Prostate gland (tissue), 2 donors: Measurements from ENCODE around the gene CEP68. TPM values are rescaled to one million over a fixed set of nuclear protein-coding genes. Genes with fewer than 3 reads are reported as not detected.

Experiments
- DNase-seq: peaks from one replicate; pipeline ENCODE4 v3.0.0-alpha.2; 2019; ENCODE audit warnings: low spot score
- H3K27ac ChIP-seq, 2 donors: fragments of 200-600 bp; sonication (generic); 2 replicates each; pipeline ENCODE4 v1.5.1; 2017 to 2019
- H3K27me3 ChIP-seq: fragments of 200-600 bp; sonication (generic); replicated peaks from 2 replicates; pipeline ENCODE4 v1.5.1; 2019; ENCODE audit not compliant: insufficient read depth
- H3K36me3 ChIP-seq, 2 donors: fragments of 200-600 bp; sonication (generic); 1 replicate in 1 of 2; 2 replicates in 1 of 2; pipeline versions ENCODE4 v1.5.1 to v1.8.1; 2017 to 2019
- H3K4me1 ChIP-seq: fragments of 200-600 bp; sonication (generic); replicated peaks from 2 replicates; pipeline ENCODE4 v1.5.1; 2019
- H3K4me3 ChIP-seq, 2 donors: fragments of 200-600 bp; sonication (generic); 2 replicates each; pipeline ENCODE4 v1.5.1; 2017 to 2019
- H3K9me3 ChIP-seq: fragments of 200-600 bp; sonication (generic); 2 replicates; pipeline ENCODE4 v1.5.1; 2017
- POLR2A ChIP-seq: fragments of 450-650 bp; IDR thresholded peaks from one replicate; pipeline ENCODE4 v1.6.1; 2016; ENCODE audit warnings: antibody characterized with exemption, mild to moderate bottlenecking
- POLR2AphosphoS5 ChIP-seq: sonication (generic); formaldehyde crosslinking; IDR thresholded peaks from one replicate; pipeline ENCODE4 v1.6.1; 2017; ENCODE audit warnings: antibody characterized with exemption
- WGBS: methylation state at CpG from one replicate; pipeline ENCODE4 v1.1.5; 2018; 5-methylcytosine and 5-hydroxymethylcytosine counted together
- intact Hi-C: fragments of 100-400 bp; cut with DNase I; formaldehyde crosslinking; loops from one replicate; pipeline ENCODE4 v1.14.2; 2022
- total RNA-seq, 2 donors: library from RNA; depleted of rRNA; stranded (reverse); fragments of >200 nt; gene quantifications; one replicate each; pipeline ENCODE4 v1.1.0, GENCODE V29; 2016
- TF ChIP-seq, protein P1 (sequence below), 4 experiments: fragments of 200-600 bp in 2 of 4; fragments of 450-650 bp in 2 of 4; sonication (generic) in 2 of 4; IDR thresholded peaks; 1 replicate in 3 of 4; 2 replicates in 1 of 4; pipeline ENCODE4 v1.5.1; 2016 to 2019; ENCODE audit warnings: antibody characterized with exemption in 4 of 4, mild to moderate bottlenecking in 2 of 4, moderate library complexity in 2 of 4

CEP68 gene
- total RNA-seq, 2 donors from 2014 or later = 15.3 to 28.8 TPM

DNA sequence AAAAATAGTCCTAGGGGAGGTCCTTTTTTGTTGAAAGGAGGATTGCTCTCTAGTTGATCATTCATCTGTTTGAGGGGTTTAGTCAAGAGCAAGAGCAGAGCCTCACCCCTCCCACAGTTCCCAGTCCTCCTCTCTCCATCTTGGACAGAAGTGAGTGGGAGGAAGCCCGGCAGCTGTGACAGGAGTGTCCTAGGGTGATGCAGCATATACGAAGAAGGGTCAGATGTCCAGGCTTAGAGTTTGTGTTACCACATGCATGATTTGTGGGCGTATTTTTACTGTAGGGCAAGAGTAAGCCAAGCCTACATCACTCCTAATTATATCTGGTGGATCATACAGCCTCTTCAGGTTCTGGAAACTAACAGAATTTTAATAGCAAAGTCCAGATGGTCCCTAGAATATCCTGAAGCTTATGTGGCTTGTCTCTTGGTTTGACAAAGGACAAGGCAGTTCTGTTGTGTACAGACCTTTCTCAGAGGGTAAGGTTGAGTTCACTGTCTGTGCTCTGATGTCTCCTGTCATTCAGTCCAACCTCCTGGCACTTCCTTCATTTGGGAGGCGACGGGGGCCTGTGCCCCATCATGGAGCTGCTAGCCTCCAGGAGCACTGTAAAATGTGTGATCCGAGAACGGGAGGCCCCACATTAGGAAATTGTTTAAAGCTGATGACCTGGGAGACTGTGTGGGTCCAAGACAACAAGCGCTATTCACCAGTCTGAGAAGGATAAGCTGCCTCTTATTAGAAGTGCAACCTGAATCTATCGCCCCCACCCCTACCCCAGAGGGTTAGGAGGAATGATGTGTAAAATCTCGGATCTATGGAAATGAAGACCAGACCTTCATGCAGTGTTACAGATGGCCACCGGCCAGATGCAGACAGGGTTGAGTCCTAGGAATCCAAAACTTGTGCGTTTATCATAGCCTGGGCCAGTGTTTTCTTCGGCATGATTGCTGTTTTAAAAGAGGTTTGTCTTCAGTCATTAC lies 6.9 kb downstream of the CEP68 start:
- H3K4me3 ChIP-seq = no peak overlapping the region
- DNase-seq = no peak
- intact Hi-C loops = loop anchor here (5.0 kb wide), 1 partner anchor 489 kb away; no protein-coding TSS in a partner anchor
- no peaks in the 10 kb centered on the region for H3K9me3 ChIP-seq
- WGBS = 57% methylated on average over 13 of the region's 13 CpGs
- TF ChIP-seq POLR2A (no peak), POLR2AphosphoS5 (no peak)
- TF ChIP-seq, protein P1, sequence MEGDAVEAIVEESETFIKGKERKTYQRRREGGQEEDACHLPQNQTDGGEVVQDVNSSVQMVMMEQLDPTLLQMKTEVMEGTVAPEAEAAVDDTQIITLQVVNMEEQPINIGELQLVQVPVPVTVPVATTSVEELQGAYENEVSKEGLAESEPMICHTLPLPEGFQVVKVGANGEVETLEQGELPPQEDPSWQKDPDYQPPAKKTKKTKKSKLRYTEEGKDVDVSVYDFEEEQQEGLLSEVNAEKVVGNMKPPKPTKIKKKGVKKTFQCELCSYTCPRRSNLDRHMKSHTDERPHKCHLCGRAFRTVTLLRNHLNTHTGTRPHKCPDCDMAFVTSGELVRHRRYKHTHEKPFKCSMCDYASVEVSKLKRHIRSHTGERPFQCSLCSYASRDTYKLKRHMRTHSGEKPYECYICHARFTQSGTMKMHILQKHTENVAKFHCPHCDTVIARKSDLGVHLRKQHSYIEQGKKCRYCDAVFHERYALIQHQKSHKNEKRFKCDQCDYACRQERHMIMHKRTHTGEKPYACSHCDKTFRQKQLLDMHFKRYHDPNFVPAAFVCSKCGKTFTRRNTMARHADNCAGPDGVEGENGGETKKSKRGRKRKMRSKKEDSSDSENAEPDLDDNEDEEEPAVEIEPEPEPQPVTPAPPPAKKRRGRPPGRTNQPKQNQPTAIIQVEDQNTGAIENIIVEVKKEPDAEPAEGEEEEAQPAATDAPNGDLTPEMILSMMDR (IDR thresholded peaks at IDR 0.05) = no peak
- no peaks in the 10 kb centered on the region for H3K36me3 ChIP-seq
- peaks cover 4% of the 10 kb centered on the region for H3K4me1 ChIP-seq
- H3K27ac ChIP-seq = no peak overlapping the region
- H3K27me3 ChIP-seq = no peaks in the 10 kb centered on the region

DNA sequence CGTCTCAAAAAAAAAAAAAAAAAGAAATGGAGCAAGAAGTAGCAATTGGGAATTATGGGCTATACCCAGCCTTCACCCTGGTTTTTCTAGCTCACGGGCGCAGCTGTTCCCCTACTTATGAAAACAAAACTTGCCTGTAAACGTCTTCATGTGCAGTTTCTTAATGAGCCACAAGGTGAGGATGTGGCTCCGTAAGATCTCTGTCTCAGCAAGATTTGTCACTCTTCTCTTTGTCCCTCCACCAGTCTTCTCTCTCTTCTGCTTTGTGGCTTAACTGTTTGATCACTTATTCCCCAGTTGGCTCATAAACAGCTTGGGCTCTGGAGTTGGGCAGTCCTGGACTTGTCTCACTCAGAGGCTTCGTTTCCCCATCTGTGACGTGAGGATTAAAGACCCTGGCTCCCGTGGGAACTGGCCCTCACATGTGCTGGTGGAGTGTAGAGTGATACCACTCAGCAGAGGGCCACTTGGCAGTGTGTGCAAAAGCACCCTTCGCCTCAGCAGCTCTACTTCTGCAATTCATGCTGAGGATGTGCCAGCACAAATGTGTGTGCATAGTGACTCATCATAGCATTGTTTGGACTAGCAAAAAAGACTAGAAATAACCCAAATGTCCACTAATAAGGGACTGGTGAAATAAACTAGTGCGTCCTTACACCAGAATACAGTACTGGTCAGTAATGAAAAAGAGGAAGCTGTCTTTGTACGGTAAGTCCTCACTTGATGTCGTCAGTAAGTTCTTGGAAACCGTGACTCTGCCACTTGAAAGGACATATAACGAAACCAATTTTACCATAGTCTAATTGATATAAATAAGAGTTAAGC lies 8.7 kb downstream of the CEP68 start:
- peak overlapping the region; percentile 22 to 50 for H3K27ac ChIP-seq
- H3K27me3 ChIP-seq = no peaks in the 10 kb centered on the region
- intact Hi-C loops = loop anchor here (2.0 to 5.0 kb wide), 2 partner anchors 122 to 487 kb away; no protein-coding TSS in a partner anchor
- H3K4me1 ChIP-seq = peaks cover 7% of the 10 kb centered on the region
- TF ChIP-seq, protein P1 (IDR thresholded peaks at IDR 0.05) = peak; percentile 71 to 91 (median 81)
- TF ChIP-seq POLR2AphosphoS5 (peak; percentile 60), POLR2A (no peak)
- 21% methylated on average over 14 of the region's 14 CpGs for WGBS
- no peaks in the 10 kb centered on the region for H3K36me3 ChIP-seq
- H3K9me3 ChIP-seq = no peaks in the 10 kb centered on the region
- DNase-seq = peak; percentile 62
- H3K4me3 ChIP-seq = no peak overlapping the region

DNA sequence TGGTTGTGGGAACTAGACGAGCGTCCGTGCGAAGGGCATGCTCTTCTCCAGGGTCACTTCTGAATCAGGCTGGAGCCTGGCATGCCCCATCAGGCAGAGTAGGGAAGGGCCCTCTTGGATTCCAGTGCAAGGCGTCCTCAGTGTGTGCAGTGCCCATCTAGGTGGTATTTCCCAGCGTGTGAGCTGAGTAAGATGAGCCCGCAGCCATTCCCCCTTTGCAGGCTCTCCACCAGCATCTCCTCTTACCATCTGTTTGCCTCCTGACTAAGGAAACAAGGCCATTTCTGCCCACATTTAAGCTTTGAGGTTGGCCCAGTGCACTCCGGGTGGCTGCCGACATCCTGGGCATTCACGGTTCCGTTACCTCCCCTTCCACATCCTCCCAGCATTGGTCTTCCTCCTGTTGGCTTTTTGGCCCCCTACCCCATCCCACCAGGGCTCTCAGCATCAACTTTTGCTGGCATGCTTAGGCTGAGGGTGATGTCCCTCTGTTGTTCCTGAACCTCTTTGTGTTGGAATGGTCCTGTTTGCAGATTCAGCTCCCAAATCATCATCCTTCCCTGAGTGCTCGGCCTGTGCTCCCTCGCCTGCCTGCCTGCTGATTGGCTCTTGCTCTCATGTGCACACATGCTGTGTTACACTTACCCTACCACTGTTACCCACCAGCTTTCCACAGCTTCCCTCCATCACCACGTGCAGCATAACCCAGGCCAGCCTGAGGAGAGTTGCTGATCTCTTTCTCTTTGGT lies 11.8 kb downstream of the CEP68 start:
- no peaks in the 10 kb centered on the region for H3K9me3 ChIP-seq
- no peak overlapping the region for H3K4me3 ChIP-seq
- H3K36me3 ChIP-seq = no peaks in the 10 kb centered on the region
- H3K27ac ChIP-seq = no peak overlapping the region
- H3K4me1 ChIP-seq = peaks cover 7% of the 10 kb centered on the region
- H3K27me3 ChIP-seq = no peaks in the 10 kb centered on the region
- intact Hi-C loops = no loop called here
- WGBS = 87% methylated on average over 14 of the region's 14 CpGs
- TF ChIP-seq POLR2A (no peak), POLR2AphosphoS5 (no peak)
- TF ChIP-seq, protein P1 (IDR thresholded peaks at IDR 0.05) = no peak
- DNase-seq = no peak

DNA sequence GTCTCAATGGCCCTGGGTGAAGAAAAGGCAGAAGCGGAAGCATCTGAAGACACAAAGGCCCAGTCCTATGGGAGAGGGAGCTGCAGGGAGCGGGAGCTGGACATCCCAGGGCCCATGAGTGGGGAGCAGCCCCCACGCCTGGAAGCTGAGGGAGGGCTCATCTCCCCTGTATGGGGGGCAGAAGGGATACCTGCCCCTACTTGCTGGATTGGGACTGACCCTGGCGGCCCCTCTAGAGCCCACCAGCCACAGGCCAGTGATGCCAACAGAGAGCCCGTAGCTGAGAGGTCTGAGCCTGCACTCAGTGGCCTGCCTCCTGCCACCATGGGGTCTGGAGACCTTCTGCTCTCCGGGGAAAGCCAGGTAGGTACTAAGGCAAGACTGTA lies 13.2 kb downstream of the CEP68 start:
- intact Hi-C loops = no loop called here
- H3K4me1 ChIP-seq = peaks cover 7% of the 10 kb centered on the region
- H3K9me3 ChIP-seq = no peaks in the 10 kb centered on the region
- TF ChIP-seq POLR2A = no peak
- TF ChIP-seq, protein P1 (IDR thresholded peaks at IDR 0.05) = no peak
- no peak for TF ChIP-seq POLR2AphosphoS5
- no peak overlapping the region for H3K4me3 ChIP-seq
- H3K27me3 ChIP-seq = no peaks in the 10 kb centered on the region
- no peak for DNase-seq
- no peaks in the 10 kb centered on the region for H3K36me3 ChIP-seq
- WGBS = 91% methylated on average over 6 of the region's 6 CpGs
- peak overlapping the region; percentile 20 to 36 for H3K27ac ChIP-seq
